ENCODE measurements around the gene TEAD2. TPM values are rescaled to one million over a fixed set of nuclear protein-coding genes. Genes with fewer than 3 reads are reported as not detected.
"Not testable (repeated sequence)": the region's sequence is repeated elsewhere in the genome, so short reads cannot be mapped to it uniquely, and the experiment has no call there.

The TEAD2 gene
- total RNA-seq, 1 donor from 2014 or later: 8.4 TPM

DNA sequence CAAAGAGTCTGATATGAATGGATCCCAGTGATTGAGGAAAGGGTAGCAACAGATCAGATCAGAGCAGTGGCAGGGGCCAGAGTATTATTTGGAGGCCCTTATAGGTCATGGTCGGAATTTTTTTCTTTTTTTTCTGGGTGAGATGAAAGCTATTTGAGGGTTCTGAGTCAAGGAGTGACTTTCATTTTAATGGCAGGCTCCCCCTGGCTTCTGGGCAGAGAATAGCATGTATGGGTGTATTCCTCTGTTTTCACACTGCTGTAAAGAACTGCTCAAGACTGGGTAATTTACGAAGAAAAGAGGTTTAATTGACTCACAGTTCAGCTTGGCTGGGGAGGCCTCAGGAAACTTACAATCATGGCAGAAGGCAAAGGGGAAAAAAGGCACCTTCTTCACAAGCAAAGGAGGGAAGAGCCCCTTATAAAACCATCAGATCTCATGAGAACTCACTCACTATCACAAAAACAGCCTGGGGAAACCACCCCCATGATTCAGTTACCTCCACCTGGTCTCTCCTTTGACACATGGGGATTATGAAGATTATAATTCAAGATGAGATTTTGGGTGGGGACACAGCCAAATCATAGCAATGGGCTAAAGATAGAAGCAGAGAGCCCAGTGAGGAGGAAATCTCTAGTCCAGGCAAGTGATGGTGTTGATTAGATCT, 34.2 kb downstream of the TEAD2 start:
- Histone ChIP-seq H3K4me3 (ENCODE audit: low read depth, low read length) (no peak overlapping the region), H3K27me3 (ENCODE audit: control insufficient read depth, insufficient read depth, low read length) (no peaks in the 10 kb centered on the region), H3K36me3 (ENCODE audit: control insufficient read depth, insufficient read depth, low read length) (no peaks in the 10 kb centered on the region)
- DNase-seq (ENCODE audit: low read depth) (peak; percentile 36), FAIRE-seq (no peak)
- TF ChIP-seq, protein P1, sequence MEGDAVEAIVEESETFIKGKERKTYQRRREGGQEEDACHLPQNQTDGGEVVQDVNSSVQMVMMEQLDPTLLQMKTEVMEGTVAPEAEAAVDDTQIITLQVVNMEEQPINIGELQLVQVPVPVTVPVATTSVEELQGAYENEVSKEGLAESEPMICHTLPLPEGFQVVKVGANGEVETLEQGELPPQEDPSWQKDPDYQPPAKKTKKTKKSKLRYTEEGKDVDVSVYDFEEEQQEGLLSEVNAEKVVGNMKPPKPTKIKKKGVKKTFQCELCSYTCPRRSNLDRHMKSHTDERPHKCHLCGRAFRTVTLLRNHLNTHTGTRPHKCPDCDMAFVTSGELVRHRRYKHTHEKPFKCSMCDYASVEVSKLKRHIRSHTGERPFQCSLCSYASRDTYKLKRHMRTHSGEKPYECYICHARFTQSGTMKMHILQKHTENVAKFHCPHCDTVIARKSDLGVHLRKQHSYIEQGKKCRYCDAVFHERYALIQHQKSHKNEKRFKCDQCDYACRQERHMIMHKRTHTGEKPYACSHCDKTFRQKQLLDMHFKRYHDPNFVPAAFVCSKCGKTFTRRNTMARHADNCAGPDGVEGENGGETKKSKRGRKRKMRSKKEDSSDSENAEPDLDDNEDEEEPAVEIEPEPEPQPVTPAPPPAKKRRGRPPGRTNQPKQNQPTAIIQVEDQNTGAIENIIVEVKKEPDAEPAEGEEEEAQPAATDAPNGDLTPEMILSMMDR (IDR thresholded peaks at IDR 0.05; ENCODE audit: insufficient read depth, low read length, severe bottlenecking): peak; percentile 70

DNA sequence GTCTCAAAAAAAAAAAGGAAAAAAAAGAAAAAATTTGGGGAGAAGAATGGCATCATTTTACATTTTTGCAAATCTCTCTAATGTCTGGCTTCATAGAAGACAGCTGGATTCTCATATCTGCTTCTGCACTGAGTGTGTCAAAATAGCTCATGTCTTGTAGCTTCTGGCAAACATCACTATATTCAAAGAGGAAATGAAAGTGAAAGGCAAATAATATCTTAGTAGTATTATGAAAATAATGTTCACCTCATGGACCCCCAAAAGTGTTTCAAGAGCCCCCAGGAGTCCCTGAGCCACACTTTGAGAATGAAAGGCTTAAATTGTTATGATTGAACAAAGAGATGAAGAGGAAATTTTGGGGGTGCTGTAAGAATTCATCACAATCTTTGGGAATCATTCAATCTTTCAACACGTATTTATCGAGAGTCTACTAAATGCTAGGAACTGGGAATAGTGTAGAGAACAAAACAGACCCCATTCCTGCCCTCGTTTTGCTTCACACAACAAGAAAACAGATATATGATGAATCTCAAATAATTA, 36.0 kb downstream of the TEAD2 start:
- DNase-seq (ENCODE audit: low read depth) (no peak), FAIRE-seq (no peak)
- Histone ChIP-seq H3K4me3 (ENCODE audit: low read depth, low read length) (no peak overlapping the region), H3K36me3 (ENCODE audit: control insufficient read depth, insufficient read depth, low read length) (no peaks in the 10 kb centered on the region), H3K27me3 (ENCODE audit: control insufficient read depth, insufficient read depth, low read length) (no peaks in the 10 kb centered on the region)
- TF ChIP-seq, protein P1 (IDR thresholded peaks at IDR 0.05; ENCODE audit: insufficient read depth, low read length, severe bottlenecking): no peak

DNA sequence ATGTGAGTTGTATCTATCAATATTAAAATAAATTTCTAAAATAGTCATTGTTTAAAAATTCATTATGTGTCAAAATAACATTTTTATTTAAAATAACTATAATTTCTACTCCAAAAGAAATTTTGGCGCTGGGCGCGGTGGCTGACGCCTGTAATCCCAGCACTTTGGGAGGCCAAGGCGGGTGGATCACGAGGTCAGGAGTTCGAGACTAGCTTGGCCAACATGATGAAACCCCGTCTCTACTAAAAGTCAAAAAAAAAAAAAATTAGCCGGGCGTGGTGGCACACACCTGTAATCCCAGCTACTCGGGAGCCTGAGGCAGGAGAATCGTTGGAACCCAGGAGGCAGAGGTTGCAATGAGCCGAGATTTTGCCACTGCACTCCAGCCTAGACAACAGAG, 36.5 kb downstream of the TEAD2 start:
- not testable (repeated sequence) for FAIRE-seq; H3K4me3 ChIP-seq (ENCODE audit: low read depth, low read length); DNase-seq (ENCODE audit: low read depth); H3K27me3 ChIP-seq (ENCODE audit: control insufficient read depth, insufficient read depth, low read length); H3K36me3 ChIP-seq (ENCODE audit: control insufficient read depth, insufficient read depth, low read length)

DNA sequence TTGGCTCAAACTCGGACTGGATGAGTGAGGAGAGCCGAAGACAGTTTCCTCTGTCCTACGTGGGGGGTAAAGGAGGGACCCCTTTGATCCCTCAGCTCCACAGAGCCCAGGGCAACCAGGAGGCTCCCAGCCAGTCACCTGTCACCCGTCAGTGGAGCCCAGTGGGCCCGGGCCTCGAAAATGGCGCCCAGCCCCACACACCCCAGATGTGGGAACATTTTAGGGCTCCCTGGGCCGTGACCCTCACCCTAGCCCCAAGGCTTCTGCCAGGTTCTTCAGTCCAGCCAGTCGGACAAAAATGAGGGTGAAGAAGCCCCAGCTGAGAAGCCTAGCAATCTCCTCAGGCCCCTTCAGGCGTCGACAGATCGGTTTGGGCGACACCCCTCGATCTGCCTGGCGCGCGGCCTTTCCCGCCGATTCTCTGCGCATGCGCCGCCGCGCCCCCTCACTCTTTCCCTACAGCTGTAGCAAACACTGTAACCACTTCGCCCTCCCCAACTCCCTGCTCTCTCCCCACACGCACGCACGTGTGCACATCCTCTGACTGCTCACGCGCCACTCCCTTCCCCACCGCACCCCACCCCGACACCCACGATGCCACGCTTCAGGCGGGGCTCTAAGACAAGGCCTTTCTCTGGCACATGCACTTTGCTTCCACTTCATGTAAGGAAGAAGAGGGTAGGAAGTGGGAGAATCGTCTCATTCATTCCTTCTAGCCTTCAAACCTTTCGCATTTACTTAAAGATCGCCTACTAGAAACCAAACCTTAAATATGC, 37.2 kb downstream of the TEAD2 start, which contains the start of gene SLC6A16:
Gene SLC6A16 (minus strand): TSS at position 391 of the 776 bp plus-strand sequence. CDS start 13,844 bp downstream, outside the sequence.
- TF ChIP-seq, protein P1 (IDR thresholded peaks at IDR 0.05; ENCODE audit: insufficient read depth, low read length, severe bottlenecking): no peak
- H3K4me3 ChIP-seq (ENCODE audit: low read depth, low read length): no peak within 1 kb of the TSS
- FAIRE-seq: no peak
- no peak for DNase-seq (ENCODE audit: low read depth)
- H3K36me3 ChIP-seq (ENCODE audit: control insufficient read depth, insufficient read depth, low read length): no peaks in the 10 kb centered on the region
- H3K27me3 ChIP-seq (ENCODE audit: control insufficient read depth, insufficient read depth, low read length): no peaks in the 10 kb centered on the region

DNA sequence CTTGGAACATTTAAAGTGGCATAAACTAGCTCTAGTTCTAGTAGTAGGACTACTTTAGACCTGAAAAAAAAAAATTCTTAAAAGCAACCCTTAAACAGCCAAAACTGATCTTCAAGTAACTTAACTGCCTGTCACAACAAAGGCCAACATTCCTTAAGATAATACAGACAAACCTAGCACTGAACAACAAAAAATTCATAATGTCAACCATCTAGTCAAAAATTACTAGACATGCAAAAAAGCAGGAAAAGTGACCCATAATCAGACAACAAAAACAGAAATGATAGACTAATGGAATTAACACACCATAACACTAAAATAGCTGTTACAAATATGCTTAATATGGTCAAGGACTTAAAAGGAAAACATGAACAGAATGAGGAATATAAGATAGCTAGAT, 43.9 kb downstream of the TEAD2 start:
- H3K36me3 ChIP-seq (ENCODE audit: control insufficient read depth, insufficient read depth, low read length): no peaks in the 10 kb centered on the region
- FAIRE-seq (no peak), DNase-seq (ENCODE audit: low read depth) (no peak)
- no peak overlapping the region for H3K4me3 ChIP-seq (ENCODE audit: low read depth, low read length)
- no peaks in the 10 kb centered on the region for H3K27me3 ChIP-seq (ENCODE audit: control insufficient read depth, insufficient read depth, low read length)
- TF ChIP-seq, protein P1 (IDR thresholded peaks at IDR 0.05; ENCODE audit: insufficient read depth, low read length, severe bottlenecking): no peak

DNA sequence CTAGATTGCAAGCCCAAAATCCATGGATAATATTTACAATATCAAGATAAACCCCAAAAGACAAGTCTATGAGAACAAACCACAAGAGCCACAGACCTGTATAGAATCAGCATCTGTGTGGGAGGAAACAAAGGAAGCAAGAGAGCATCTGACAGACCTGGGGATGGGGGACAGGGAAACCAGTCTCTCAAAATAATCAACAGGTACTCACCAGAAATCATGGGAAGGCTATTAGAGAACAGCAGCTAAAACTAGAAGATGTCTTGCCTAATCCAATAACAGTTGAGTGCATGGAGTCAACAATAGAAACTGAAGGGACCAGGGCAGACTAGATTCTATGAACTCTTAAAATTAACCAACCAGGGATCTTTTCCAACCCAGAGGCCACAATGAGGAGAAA, 45.9 kb downstream of the TEAD2 start:
- no peaks in the 10 kb centered on the region for H3K36me3 ChIP-seq (ENCODE audit: control insufficient read depth, insufficient read depth, low read length)
- TF ChIP-seq, protein P1 (IDR thresholded peaks at IDR 0.05; ENCODE audit: insufficient read depth, low read length, severe bottlenecking): no peak
- H3K27me3 ChIP-seq (ENCODE audit: control insufficient read depth, insufficient read depth, low read length): no peaks in the 10 kb centered on the region
- H3K4me3 ChIP-seq (ENCODE audit: low read depth, low read length): no peak overlapping the region
- DNase-seq (ENCODE audit: low read depth): no peak
- FAIRE-seq: peak; percentile 58
